Esophagus squamous epithelium (tissue), 5 donors: ENCODE measurements around the gene CNOT6L. TPM values are rescaled to one million over a fixed set of nuclear protein-coding genes. Genes with fewer than 3 reads are reported as not detected.

Experiments
- DNase-seq: peaks from one replicate; lab custom pipeline; 2025; lab: John Stamatoyannopoulos, UW
- H3K27ac ChIP-seq, 4 donors: fragments of 200-600 bp; sonication (generic); one replicate each; pipeline ENCODE4 v1.5.1; 2016 to 2019; ENCODE audit warnings: mild to moderate bottlenecking in 1 of 4
- H3K27me3 ChIP-seq, 4 donors: fragments of 200-600 bp; sonication (generic); 1 replicate in 3 of 4; 2 replicates in 1 of 4; pipeline versions ENCODE4 v1.5.1 to v1.6.0; 2017 to 2021; ENCODE audit warnings: antibody characterized with exemption in 1 of 4
- H3K36me3 ChIP-seq, 3 donors: fragments of 200-600 bp; sonication (generic); one replicate each; pipeline ENCODE4 v1.5.1; 2016 to 2019
- H3K4me1 ChIP-seq, 3 donors: fragments of 200-600 bp; sonication (generic); one replicate each; pipeline ENCODE4 v1.5.1; 2017 to 2019
- H3K4me3 ChIP-seq, 4 donors: fragments of 200-600 bp; sonication (generic); 1 replicate in 3 of 4; 2 replicates in 1 of 4; pipeline ENCODE4 v1.5.1; 2016 to 2019; ENCODE audit warnings: mild to moderate bottlenecking in 2 of 4, moderate library complexity in 1 of 4
- H3K9me3 ChIP-seq, 3 donors: fragments of 200-600 bp; sonication (generic); one replicate each; pipeline ENCODE4 v1.5.1; 2016 to 2019
- POLR2A ChIP-seq, 4 donors: fragments of 450-650 bp; IDR thresholded peaks; one replicate each; pipeline ENCODE4 v1.6.1; 2017; ENCODE audit warnings: antibody characterized with exemption in 4 of 4, mild to moderate bottlenecking in 4 of 4, moderate library complexity in 3 of 4
- WGBS, 2 donors: methylation state at CpG; one replicate each; pipeline ENCODE4 v1.1.5; 2018; 5-methylcytosine and 5-hydroxymethylcytosine counted together
- intact Hi-C: fragments of 100-400 bp; cut with DNase I; formaldehyde crosslinking; loops from one replicate; pipeline ENCODE4 v1.15.0; 2022
- total RNA-seq, 4 donors: library from RNA; depleted of rRNA; stranded (reverse); fragments of >200 nt; gene quantifications; one replicate each; pipeline ENCODE4 v1.1.0, GENCODE V29; 2016
- TF ChIP-seq, protein P1 (sequence below), 6 experiments: fragments of 450-650 bp in 4 of 6; fragments of 200-600 bp in 2 of 6; sonication (generic) in 2 of 6; IDR thresholded peaks; one replicate each; pipeline ENCODE4 v1.5.1; 2016 to 2019; ENCODE audit warnings: antibody characterized with exemption in 6 of 6, mild to moderate bottlenecking in 4 of 6, moderate library complexity in 4 of 6
- donor health status: DM: yes; HTN: yes; CAD: no.

CNOT6L gene
- total RNA-seq, 4 donors from 2014 or later: 8.5 to 33.6 (median 15.7) TPM

DNA sequence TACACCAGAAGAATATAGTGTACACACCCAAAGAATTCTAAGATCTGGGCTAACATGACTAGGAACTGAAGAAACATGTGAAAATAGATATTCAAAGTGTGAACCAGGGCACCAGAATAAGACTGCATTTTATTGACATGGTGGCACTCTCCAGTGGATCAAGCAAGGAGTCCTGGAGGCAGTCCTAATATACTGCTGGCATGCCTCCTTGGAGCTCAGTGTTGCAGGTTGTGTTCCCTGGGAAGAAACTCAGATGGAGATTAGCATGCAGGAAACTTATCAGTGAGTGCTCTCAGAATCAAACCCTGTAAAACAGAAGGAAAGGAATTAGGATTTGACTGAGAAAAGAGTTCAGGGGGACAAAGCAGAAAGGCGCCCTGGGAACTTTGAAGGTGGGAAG lies 108.5 kb downstream of the CNOT6L start:
- TF ChIP-seq, protein P1, sequence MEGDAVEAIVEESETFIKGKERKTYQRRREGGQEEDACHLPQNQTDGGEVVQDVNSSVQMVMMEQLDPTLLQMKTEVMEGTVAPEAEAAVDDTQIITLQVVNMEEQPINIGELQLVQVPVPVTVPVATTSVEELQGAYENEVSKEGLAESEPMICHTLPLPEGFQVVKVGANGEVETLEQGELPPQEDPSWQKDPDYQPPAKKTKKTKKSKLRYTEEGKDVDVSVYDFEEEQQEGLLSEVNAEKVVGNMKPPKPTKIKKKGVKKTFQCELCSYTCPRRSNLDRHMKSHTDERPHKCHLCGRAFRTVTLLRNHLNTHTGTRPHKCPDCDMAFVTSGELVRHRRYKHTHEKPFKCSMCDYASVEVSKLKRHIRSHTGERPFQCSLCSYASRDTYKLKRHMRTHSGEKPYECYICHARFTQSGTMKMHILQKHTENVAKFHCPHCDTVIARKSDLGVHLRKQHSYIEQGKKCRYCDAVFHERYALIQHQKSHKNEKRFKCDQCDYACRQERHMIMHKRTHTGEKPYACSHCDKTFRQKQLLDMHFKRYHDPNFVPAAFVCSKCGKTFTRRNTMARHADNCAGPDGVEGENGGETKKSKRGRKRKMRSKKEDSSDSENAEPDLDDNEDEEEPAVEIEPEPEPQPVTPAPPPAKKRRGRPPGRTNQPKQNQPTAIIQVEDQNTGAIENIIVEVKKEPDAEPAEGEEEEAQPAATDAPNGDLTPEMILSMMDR (IDR thresholded peaks at IDR 0.05): no peak
- no peak for TF ChIP-seq POLR2A (IDR thresholded peaks at IDR 0.05)
- intact Hi-C loops: no loop called here
- H3K36me3 ChIP-seq: peaks cover 0 to 15% (median 0%) of the 10 kb centered on the region in 3 donors
- no peak for DNase-seq
- WGBS, 2 donors: 100% methylated on average over 1 of the region's 1 CpG
- no peaks in the 10 kb centered on the region for H3K4me1 ChIP-seq
- no peak overlapping the region for H3K27ac ChIP-seq
- no peaks in the 10 kb centered on the region for H3K9me3 ChIP-seq
- no peak overlapping the region for H3K4me3 ChIP-seq
- no peaks in the 10 kb centered on the region for H3K27me3 ChIP-seq

DNA sequence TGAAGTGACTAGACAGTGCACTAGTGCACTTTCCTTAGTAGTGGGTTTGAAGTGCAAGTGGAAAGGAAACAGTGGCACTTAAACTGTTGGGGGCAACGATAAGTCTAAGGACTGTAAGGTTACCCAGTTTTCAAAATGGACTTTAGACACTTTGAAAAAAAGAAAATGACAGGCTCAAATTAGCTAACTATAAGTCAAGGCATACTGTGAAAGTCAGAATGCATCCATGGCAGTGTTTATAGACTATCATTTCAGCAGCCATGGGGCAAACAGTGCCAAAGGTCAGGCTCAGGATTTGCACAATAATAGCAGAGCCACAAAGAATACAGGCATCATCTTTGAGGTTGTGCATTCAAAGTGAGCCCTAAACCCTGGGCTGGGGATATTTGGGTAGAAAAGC lies 109.1 kb downstream of the CNOT6L start:
- H3K27me3 ChIP-seq: no peaks in the 10 kb centered on the region
- WGBS, 2 donors: 100% methylated on average over 1 of the region's 1 CpG
- DNase-seq: no peak
- peaks cover 0 to 15% (median 0%) of the 10 kb centered on the region in 3 donors for H3K36me3 ChIP-seq
- H3K4me3 ChIP-seq: no peak overlapping the region
- H3K4me1 ChIP-seq: no peaks in the 10 kb centered on the region
- intact Hi-C loops: no loop called here
- TF ChIP-seq, protein P1 (IDR thresholded peaks at IDR 0.05): no peak
- TF ChIP-seq POLR2A (IDR thresholded peaks at IDR 0.05): no peak
- no peak overlapping the region for H3K27ac ChIP-seq
- no peaks in the 10 kb centered on the region for H3K9me3 ChIP-seq

DNA sequence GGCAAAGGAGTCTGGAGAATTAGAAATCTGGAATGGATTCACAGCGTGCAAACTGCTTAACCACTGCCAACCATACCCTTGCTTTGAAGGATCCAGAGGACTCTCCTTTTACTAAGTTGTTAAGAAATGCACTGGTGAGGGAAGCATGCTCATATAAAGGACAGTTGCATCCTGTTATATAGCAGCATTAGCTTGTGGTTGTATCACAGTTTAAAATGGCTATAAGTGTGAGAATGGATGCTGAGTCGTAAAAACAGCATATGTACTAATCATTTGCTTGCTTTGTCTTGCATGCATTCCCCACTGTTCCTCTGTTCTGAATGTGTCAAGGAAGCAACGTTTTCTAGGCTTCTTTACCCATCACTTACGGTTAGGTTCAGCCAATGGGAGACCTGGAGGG lies 112.5 kb downstream of the CNOT6L start:
- TF ChIP-seq, protein P1 (IDR thresholded peaks at IDR 0.05): no peak
- no peak for TF ChIP-seq POLR2A (IDR thresholded peaks at IDR 0.05)
- Histone ChIP-seq H3K27ac (no peak overlapping the region), H3K4me1 (no peaks in the 10 kb centered on the region), H3K4me3 (no peak overlapping the region), H3K9me3 (no peaks in the 10 kb centered on the region), H3K27me3 (no peaks in the 10 kb centered on the region), H3K36me3 (peaks cover 0 to 2% (median 0%) of the 10 kb centered on the region in 3 donors)
- intact Hi-C loops: no loop called here
- 65 to 68% methylated on average over 4 of the region's 4 CpGs for WGBS, 2 donors
- DNase-seq: no peak

DNA sequence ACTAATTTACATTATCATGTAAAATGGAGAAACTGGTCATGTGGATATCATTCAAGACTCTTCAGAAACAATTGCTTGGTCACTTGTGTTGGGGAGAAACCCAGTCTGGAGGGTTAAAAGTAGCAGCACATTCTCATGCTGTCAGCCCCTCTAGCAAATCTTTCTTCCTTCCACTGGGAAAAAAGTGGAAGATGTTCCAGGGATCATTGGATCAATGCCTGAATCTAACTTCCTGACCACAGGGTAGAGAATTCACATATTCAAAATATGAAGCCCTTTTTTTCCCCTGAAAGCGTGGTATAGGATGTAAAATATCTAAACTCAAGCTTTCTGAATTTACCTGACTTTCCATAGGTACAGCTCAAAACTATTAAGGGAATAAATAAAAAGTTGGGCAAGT lies 115.5 kb downstream of the CNOT6L start:
- Histone ChIP-seq H3K27ac (no peak overlapping the region), H3K27me3 (no peaks in the 10 kb centered on the region), H3K4me3 (no peak overlapping the region), H3K9me3 (no peaks in the 10 kb centered on the region), H3K4me1 (peaks cover 0 to 5% (median 0%) of the 10 kb centered on the region in 3 donors), H3K36me3 (no peaks in the 10 kb centered on the region)
- intact Hi-C loops: no loop called here
- 77 to 90% methylated on average over 1 of the region's 1 CpG for WGBS, 2 donors
- no peak for TF ChIP-seq POLR2A (IDR thresholded peaks at IDR 0.05)
- TF ChIP-seq, protein P1 (IDR thresholded peaks at IDR 0.05): no peak
- no peak for DNase-seq

DNA sequence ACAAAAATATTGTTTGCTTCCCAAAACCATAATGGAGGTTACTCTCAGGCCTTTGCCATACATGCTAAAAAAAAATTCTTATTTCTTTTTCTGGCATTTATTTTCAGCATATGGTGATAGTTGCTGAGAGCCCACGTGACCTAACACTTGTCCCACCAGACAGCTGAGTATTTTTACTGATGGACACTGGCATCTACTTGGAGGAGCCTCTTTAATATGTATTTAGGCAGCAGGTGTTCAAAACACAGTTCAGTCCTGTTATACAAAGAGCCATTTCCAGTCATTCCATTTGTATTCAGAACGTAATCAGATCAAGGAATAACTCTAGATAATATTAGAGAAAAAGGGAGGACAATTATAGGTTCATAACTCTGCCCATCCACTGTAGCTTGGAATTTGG lies 118.0 kb downstream of the CNOT6L start:
- 63 to 68% methylated on average over 2 of the region's 2 CpGs for WGBS, 2 donors
- intact Hi-C loops: no loop called here

More for the DNA sequence above, 118.0 kb downstream of the CNOT6L start:
- no peak overlapping the region for H3K4me3 ChIP-seq
- no peak for DNase-seq
- no peak for TF ChIP-seq POLR2A (IDR thresholded peaks at IDR 0.05)
- TF ChIP-seq, protein P1 (IDR thresholded peaks at IDR 0.05): no peak
- H3K27ac ChIP-seq: no peak overlapping the region
- H3K27me3 ChIP-seq: no peaks in the 10 kb centered on the region
- H3K36me3 ChIP-seq: no peaks in the 10 kb centered on the region
- H3K4me1 ChIP-seq: peaks cover 0 to 8% (median 0%) of the 10 kb centered on the region in 3 donors
- no peaks in the 10 kb centered on the region for H3K9me3 ChIP-seq
